Measurements from ENCODE around the gene B9D1.

Gene B9D1

GRCh38 chr17:19384723-19385391 lies 22.3 kb upstream of the B9D1 start:
- DNase-seq (ENCODE audit: insufficient read length, low spot score): no peak

GRCh38 chr17:19383681-19384470 lies 21.4 kb upstream of the B9D1 start:
- FAIRE-seq: no peak
- DNase-seq (ENCODE audit: insufficient read length, low spot score): no peak
- TF ChIP-seq POLR2A (IDR thresholded peaks at IDR 0.05; ENCODE audit: low read depth, low read length): no peak

More at GRCh38 chr17:19384723-19385391, 22.3 kb upstream of the B9D1 start:
- TF ChIP-seq POLR2A (IDR thresholded peaks at IDR 0.05; ENCODE audit: low read depth, low read length): no peak
- FAIRE-seq: no peak

- FAIRE-seq: no peak
- TF ChIP-seq POLR2A (IDR thresholded peaks at IDR 0.05; ENCODE audit: low read depth, low read length): no peak
- DNase-seq (ENCODE audit: insufficient read length, low spot score): no peak
Measured at GRCh38 chr17:19382531-19383444, 20.3 kb upstream of the B9D1 start.

- DNase-seq (ENCODE audit: insufficient read length, low spot score): no peak
- no peak for TF ChIP-seq POLR2A (IDR thresholded peaks at IDR 0.05; ENCODE audit: low read depth, low read length)
- FAIRE-seq: no peak
Measured at GRCh38 chr17:19381741-19382444, 19.4 kb upstream of the B9D1 start.

GRCh38 chr17:19381361-19381740 lies 18.8 kb upstream of the B9D1 start:
- no peak for TF ChIP-seq POLR2A (IDR thresholded peaks at IDR 0.05; ENCODE audit: low read depth, low read length)
- no peak for DNase-seq (ENCODE audit: insufficient read length, low spot score)
- FAIRE-seq: no peak

- no peak for FAIRE-seq
Measured at GRCh38 chr17:19380481-19381301, 18.2 kb upstream of the B9D1 start.

GRCh38 chr17:19379361-19380065 lies 17.0 kb upstream of the B9D1 start:
- no peak for DNase-seq (ENCODE audit: insufficient read length, low spot score)
- FAIRE-seq: no peak
- TF ChIP-seq POLR2A (IDR thresholded peaks at IDR 0.05; ENCODE audit: low read depth, low read length): no peak

More at GRCh38 chr17:19380481-19381301, 18.2 kb upstream of the B9D1 start:
- TF ChIP-seq POLR2A (IDR thresholded peaks at IDR 0.05; ENCODE audit: low read depth, low read length): no peak
- DNase-seq (ENCODE audit: insufficient read length, low spot score): no peak

- 0 out of 2 replicates have a peak, but pooled peaks have one; percentile 4 for TF ChIP-seq POLR2A (IDR thresholded peaks at IDR 0.05; ENCODE audit: low read depth, low read length)
- FAIRE-seq: no peak
- no peak for DNase-seq (ENCODE audit: insufficient read length, low spot score)
Measured at GRCh38 chr17:19378416-19379360, 16.2 kb upstream of the B9D1 start, which contains the start of gene MAPK7. Gene MAPK7 (plus strand): TSS chr17:19378498. CDS start chr17:19378901, 403 bp downstream.

- DNase-seq (ENCODE audit: insufficient read length, low spot score): peak; percentile 99
- TF ChIP-seq POLR2A (IDR thresholded peaks at IDR 0.05; ENCODE audit: low read depth, low read length): peak; percentile 60
- FAIRE-seq: peak; percentile 61
Measured at GRCh38 chr17:19377602-19378415, 15.3 kb upstream of the B9D1 start.

- TF ChIP-seq POLR2A (IDR thresholded peaks at IDR 0.05; ENCODE audit: low read depth, low read length): no peak
- FAIRE-seq (no peak), DNase-seq (ENCODE audit: insufficient read length, low spot score) (no peak)
Measured at GRCh38 chr17:19376811-19377210, 14.3 kb upstream of the B9D1 start.
